ENCODE measurements around the gene E2F4. TPM values are rescaled to one million over a fixed set of nuclear protein-coding genes. Genes with fewer than 3 reads are reported as not detected.
A peak's percentile ranks its signal among the peaks of the same experiment; 100 is the strongest.

E2F4 gene
- total RNA-seq, 6 experiments from 2014 or later = 14.4 to 36.4 (median 22.4) TPM

DNA sequence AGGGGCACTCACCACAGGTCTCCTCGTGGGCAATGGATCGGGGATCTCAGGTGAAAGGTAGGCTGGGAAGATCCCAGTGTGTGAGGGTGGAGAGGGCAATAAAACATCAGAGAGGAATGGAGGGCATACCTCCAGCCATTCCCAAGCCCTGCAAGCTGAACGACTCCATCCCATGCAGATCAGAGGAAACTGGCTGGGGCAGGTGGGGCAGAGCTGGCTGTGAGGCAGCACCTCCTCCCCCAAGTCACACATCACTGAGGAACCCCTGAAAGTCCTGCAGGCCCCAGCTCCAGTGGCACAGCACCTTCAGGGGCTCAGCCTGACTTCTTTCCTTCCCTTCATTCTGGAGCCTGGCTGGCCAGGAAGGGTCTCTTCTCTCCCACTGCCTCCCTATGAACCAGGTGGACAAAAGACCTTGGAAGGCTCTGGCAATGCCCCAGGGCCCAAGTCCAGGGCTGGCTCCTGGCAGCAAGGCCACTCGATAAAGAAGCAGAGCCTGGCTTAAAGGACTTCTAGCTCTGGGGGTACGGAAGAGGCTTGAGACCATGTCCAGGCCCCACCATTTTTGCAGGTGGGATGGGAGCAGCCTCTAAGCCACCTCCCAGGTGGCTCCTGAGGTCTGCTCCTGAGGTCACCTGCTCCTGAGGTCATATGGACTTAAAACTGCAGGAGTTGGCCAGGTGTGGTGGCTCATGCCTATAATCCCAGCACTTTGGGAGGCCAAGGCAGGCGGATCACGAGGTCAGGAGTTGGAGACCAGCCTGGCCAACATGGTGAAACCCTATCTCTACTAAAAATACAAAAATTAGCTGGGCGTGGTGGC is 21.5 kb downstream of the E2F4 start:
- no peak overlapping the region for H3K4me3 ChIP-seq
- peaks cover 0 to 31% (median 8%) of the 10 kb centered on the region in 4 donors for H3K4me1 ChIP-seq
- TF ChIP-seq, protein P1, sequence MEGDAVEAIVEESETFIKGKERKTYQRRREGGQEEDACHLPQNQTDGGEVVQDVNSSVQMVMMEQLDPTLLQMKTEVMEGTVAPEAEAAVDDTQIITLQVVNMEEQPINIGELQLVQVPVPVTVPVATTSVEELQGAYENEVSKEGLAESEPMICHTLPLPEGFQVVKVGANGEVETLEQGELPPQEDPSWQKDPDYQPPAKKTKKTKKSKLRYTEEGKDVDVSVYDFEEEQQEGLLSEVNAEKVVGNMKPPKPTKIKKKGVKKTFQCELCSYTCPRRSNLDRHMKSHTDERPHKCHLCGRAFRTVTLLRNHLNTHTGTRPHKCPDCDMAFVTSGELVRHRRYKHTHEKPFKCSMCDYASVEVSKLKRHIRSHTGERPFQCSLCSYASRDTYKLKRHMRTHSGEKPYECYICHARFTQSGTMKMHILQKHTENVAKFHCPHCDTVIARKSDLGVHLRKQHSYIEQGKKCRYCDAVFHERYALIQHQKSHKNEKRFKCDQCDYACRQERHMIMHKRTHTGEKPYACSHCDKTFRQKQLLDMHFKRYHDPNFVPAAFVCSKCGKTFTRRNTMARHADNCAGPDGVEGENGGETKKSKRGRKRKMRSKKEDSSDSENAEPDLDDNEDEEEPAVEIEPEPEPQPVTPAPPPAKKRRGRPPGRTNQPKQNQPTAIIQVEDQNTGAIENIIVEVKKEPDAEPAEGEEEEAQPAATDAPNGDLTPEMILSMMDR (IDR thresholded peaks at IDR 0.05) = no peak
- TF ChIP-seq POLR2A (IDR thresholded peaks at IDR 0.05) = no peak
- H3K27ac ChIP-seq = no peak overlapping the region
- 44% methylated on average over 3 of the region's 8 CpGs for WGBS (ENCODE audit: insufficient coverage, low coverage, low lambda C conversion rate, missing lambda C conversion rate)
- ATAC-seq (no peak), DNase-seq (no peak)
- no peaks in the 10 kb centered on the region for H3K9me3 ChIP-seq
- H3K27me3 ChIP-seq = no peaks in the 10 kb centered on the region
- H3K36me3 ChIP-seq = no peaks in the 10 kb centered on the region
- intact Hi-C loops (cut with DNase I) = no loop called here

GRCh38 chr16:67215706-67216105 is 23.8 kb downstream of the E2F4 start:
- H3K27me3 ChIP-seq = no peaks in the 10 kb centered on the region
- H3K27ac ChIP-seq = no peak overlapping the region
- H3K9me3 ChIP-seq = no peaks in the 10 kb centered on the region
- DNase-seq = no peak
- H3K4me1 ChIP-seq = peaks cover 0 to 21% (median 8%) of the 10 kb centered on the region in 4 donors
- 94% methylated on average over 5 of the region's 5 CpGs for WGBS (ENCODE audit: insufficient coverage, low coverage, low lambda C conversion rate, missing lambda C conversion rate)
- intact Hi-C loops (cut with DNase I) = no loop called here
- no peak overlapping the region for H3K4me3 ChIP-seq
- TF ChIP-seq, protein P1 (IDR thresholded peaks at IDR 0.05) = no peak
- TF ChIP-seq POLR2A (IDR thresholded peaks at IDR 0.05) = no peak
- no peaks in the 10 kb centered on the region for H3K36me3 ChIP-seq
- no peak for ATAC-seq

GRCh38 chr16:67216612-67217490 is 24.9 kb downstream of the E2F4 start:
- H3K36me3 ChIP-seq = no peaks in the 10 kb centered on the region
- H3K27ac ChIP-seq = peak overlapping the region in 1 of 3 donors; percentile 7
- H3K9me3 ChIP-seq = no peaks in the 10 kb centered on the region
- H3K4me3 ChIP-seq = no peak overlapping the region
- intact Hi-C loops (cut with DNase I) = no loop called here
- ATAC-seq (peak; percentile 67 to 80 (median 77)), DNase-seq (peak in 1 of 3 donors; percentile 67)
- no peaks in the 10 kb centered on the region for H3K27me3 ChIP-seq
- WGBS (ENCODE audit: insufficient coverage, low coverage, low lambda C conversion rate, missing lambda C conversion rate) = 65% methylated on average over 16 of the region's 18 CpGs
- TF ChIP-seq, protein P1 (IDR thresholded peaks at IDR 0.05) = no peak
- TF ChIP-seq POLR2A (IDR thresholded peaks at IDR 0.05) = no peak
- peaks cover 0 to 17% (median 8%) of the 10 kb centered on the region in 4 donors for H3K4me1 ChIP-seq

- peaks cover 0 to 27% (median 3%) of the 10 kb centered on the region in 4 donors for H3K4me1 ChIP-seq
- peak in 3 of 4 donors; percentile 28 to 70 (median 43) for ATAC-seq
- DNase-seq = no peak
- H3K4me3 ChIP-seq = no peak overlapping the region
- intact Hi-C loops (cut with DNase I) = no loop called here
- peaks cover 0 to 7% (median 0%) of the 10 kb centered on the region in 4 donors for H3K36me3 ChIP-seq
- H3K27me3 ChIP-seq = no peaks in the 10 kb centered on the region
- 14% methylated on average over 3 of the region's 3 CpGs for WGBS (ENCODE audit: insufficient coverage, low coverage, low lambda C conversion rate, missing lambda C conversion rate)
- peak overlapping the region in 1 of 3 donors; percentile 35 for H3K27ac ChIP-seq
- TF ChIP-seq POLR2A (IDR thresholded peaks at IDR 0.05) = no peak
- TF ChIP-seq, protein P1 (IDR thresholded peaks at IDR 0.05) = no peak
- no peaks in the 10 kb centered on the region for H3K9me3 ChIP-seq
Measured at GRCh38 chr16:67223992-67224391, 32.0 kb downstream of the E2F4 start.
